ENCODE results near the gene MRPL48.

MRPL48 gene

DNA sequence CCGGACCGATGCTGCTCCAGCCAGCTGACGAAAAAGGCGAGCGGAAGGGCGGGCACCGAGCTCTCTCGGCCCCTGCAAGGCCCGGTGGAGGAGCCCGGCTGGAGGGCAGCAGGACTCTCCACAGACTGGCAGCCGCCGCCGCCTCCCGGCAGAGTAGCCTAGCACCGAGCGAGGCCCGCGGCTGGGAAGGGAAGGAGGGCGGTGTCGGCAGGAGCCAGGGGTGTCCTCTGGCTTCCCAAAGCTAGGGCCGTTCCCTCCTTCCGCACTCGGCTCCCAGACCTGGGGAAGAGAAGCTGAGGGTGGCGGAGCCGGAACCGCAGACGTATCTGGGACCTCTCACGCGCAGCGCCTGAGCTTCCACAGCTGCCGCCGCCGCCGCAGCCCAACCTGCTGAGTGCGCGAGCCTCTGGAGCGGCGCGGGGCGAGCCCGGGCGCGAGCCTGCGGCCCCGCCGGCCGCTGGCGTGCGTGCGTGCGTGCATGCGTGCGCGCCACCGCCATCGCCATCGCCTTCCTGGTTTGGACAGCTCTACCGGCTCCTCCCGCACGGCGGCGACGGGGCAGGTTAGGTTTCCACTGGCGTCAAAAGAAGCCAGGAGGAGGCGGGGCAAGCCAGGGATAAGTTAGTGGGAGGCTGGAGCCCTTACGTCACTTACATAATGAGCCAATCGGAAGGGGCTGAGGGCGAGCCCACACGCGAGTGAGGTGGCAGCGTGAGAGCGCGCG is 26.8 kb upstream of the MRPL48 start, which contains the start of gene RAB6A:
Gene RAB6A (minus strand): TSS at position 396 of the 724 bp plus-strand sequence. CDS start 439 bp downstream, outside the sequence.
- H4K8ac ChIP-seq (ENCODE audit: low read length): peak within 1 kb of the TSS; percentile 92
- H3K79me1 ChIP-seq (replicated peaks; ENCODE audit: low read length, poor library complexity, severe bottlenecking): no peaks in the 10 kb centered on the region
- H2BK15ac ChIP-seq (ENCODE audit: low read depth, poor library complexity, severe bottlenecking): peak within 1 kb of the TSS; percentile 68
- peak within 1 kb of the TSS; percentile 93 to 100 for H3K14ac ChIP-seq (ENCODE audit: low read length in 2 of 2)
- peak within 1 kb of the TSS; percentile 86 for H3K4me2 ChIP-seq (ENCODE audit: low read length, poor library complexity, severe bottlenecking)
- H3K36me3 ChIP-seq (ENCODE audit: control insufficient read depth in 1 of 2, insufficient read depth in 2 of 2, low read depth in 1 of 2, low read length in 2 of 2): peaks cover 0 to 3% of the 10 kb centered on the region in 2 experiments
- H3K18ac ChIP-seq (ENCODE audit: low read depth in 1 of 2, low read length in 2 of 2): peak within 1 kb of the TSS; percentile 98 to 99
- peak within 1 kb of the TSS; percentile 92 to 99 for H3K4me3 ChIP-seq (ENCODE audit: insufficient read depth in 1 of 2, low read depth in 1 of 2, low read length in 2 of 2)
- peaks cover 4% of the 10 kb centered on the region for H3K4me1 ChIP-seq (ENCODE audit: control insufficient read depth, insufficient read depth, low read depth, low read length)
- under 1% methylated on average over 68 of the region's 74 CpGs for WGBS
- H2BK5ac ChIP-seq (ENCODE audit: low read depth, low read length, poor library complexity, severe bottlenecking): peak within 1 kb of the TSS; percentile 4
- no peaks in the 10 kb centered on the region for H3K27me3 ChIP-seq (ENCODE audit: control insufficient read depth in 1 of 2, insufficient read depth in 1 of 2, low read length in 2 of 2)
- no peaks in the 10 kb centered on the region for H3K9me3 ChIP-seq (ENCODE audit: control insufficient read depth, low read length)
- H3K27ac ChIP-seq (ENCODE audit: low read length, poor library complexity, severe bottlenecking): peak within 1 kb of the TSS; percentile 96
- H3K9ac ChIP-seq (ENCODE audit: low read length): peak within 1 kb of the TSS; percentile 97
- peak within 1 kb of the TSS; percentile 81 to 98 for H3K23ac ChIP-seq (ENCODE audit: low read length in 2 of 2)
- peak within 1 kb of the TSS; percentile 88 to 100 for H3K4ac ChIP-seq (ENCODE audit: low read depth in 1 of 2, low read length in 2 of 2)
- H2AK5ac ChIP-seq (ENCODE audit: low read length, severe bottlenecking): peak within 1 kb of the TSS; percentile 78
- peak; percentile 100 for DNase-seq
- peak within 1 kb of the TSS; percentile 84 for H2AFZ ChIP-seq (ENCODE audit: low read depth, low read length)
- peak within 1 kb of the TSS; percentile 89 for H2BK120ac ChIP-seq (ENCODE audit: low read depth, low read length)
- H4K91ac ChIP-seq (ENCODE audit: low read length): peak within 1 kb of the TSS; percentile 89
- H2BK12ac ChIP-seq (ENCODE audit: low read length in 2 of 2): peak within 1 kb of the TSS in 1 of 2 experiments; percentile 87

DNA sequence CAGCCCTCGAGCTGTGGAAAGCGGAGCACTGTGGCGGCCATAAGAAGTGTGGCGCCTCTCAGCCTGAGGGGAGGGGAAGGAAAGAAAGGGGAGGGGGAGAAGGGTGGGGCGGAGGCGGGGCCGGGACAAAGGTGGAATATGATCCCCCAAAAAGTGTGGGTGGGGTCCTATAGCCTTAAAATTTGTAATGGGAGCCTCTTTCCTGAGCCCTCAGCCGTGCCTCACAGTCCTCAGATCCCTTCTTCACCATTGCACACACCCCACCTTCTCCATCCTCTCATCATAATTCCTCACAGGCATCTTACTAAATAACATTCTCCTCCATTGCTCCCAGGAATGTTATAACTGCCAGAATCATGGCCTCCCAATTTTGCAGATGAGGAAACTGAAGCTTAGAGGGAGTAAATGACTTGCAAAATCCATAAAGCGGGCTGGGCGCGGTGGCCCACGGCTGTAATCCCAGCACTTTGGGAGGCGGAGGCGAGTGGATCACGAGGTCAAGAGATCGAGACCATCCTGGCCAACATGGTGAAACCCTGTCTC is 26.2 kb upstream of the MRPL48 start:
- H3K36me3 ChIP-seq (ENCODE audit: control insufficient read depth in 1 of 2, insufficient read depth in 2 of 2, low read depth in 1 of 2, low read length in 2 of 2): peaks cover 0 to 3% of the 10 kb centered on the region in 2 experiments
- H3K4me2 ChIP-seq (ENCODE audit: low read length, poor library complexity, severe bottlenecking): peak overlapping the region; percentile 86
- peak overlapping the region; percentile 84 for H2AFZ ChIP-seq (ENCODE audit: low read depth, low read length)
- H3K9ac ChIP-seq (ENCODE audit: low read length): peak overlapping the region; percentile 83
- H2AK5ac ChIP-seq (ENCODE audit: low read length, severe bottlenecking): peak overlapping the region; percentile 28
- peak overlapping the region in 1 of 2 experiments; percentile 75 for H3K4me3 ChIP-seq (ENCODE audit: insufficient read depth in 1 of 2, low read depth in 1 of 2, low read length in 2 of 2)
- H2BK5ac ChIP-seq (ENCODE audit: low read depth, low read length, poor library complexity, severe bottlenecking): no peak overlapping the region
- no peak overlapping the region for H2BK15ac ChIP-seq (ENCODE audit: low read depth, poor library complexity, severe bottlenecking)
- peak overlapping the region in 1 of 2 experiments; percentile 11 for H2BK12ac ChIP-seq (ENCODE audit: low read length in 2 of 2)
- H3K9me3 ChIP-seq (ENCODE audit: control insufficient read depth, low read length): no peaks in the 10 kb centered on the region
- H3K79me1 ChIP-seq (replicated peaks; ENCODE audit: low read length, poor library complexity, severe bottlenecking): no peaks in the 10 kb centered on the region
- peak overlapping the region in 1 of 2 experiments; percentile 87 for H3K18ac ChIP-seq (ENCODE audit: low read depth in 1 of 2, low read length in 2 of 2)
- peaks cover 4% of the 10 kb centered on the region for H3K4me1 ChIP-seq (ENCODE audit: control insufficient read depth, insufficient read depth, low read depth, low read length)
- H2BK120ac ChIP-seq (ENCODE audit: low read depth, low read length): no peak overlapping the region
- no peak overlapping the region for H3K14ac ChIP-seq (ENCODE audit: low read length in 2 of 2)
- peak overlapping the region; percentile 13 for H4K8ac ChIP-seq (ENCODE audit: low read length)
- no peaks in the 10 kb centered on the region for H3K27me3 ChIP-seq (ENCODE audit: control insufficient read depth in 1 of 2, insufficient read depth in 1 of 2, low read length in 2 of 2)
- peak overlapping the region; percentile 0 to 21 for H3K4ac ChIP-seq (ENCODE audit: low read depth in 1 of 2, low read length in 2 of 2)
- no peak overlapping the region for H4K91ac ChIP-seq (ENCODE audit: low read length)
- H3K23ac ChIP-seq (ENCODE audit: low read length in 2 of 2): no peak overlapping the region
- 71% methylated on average over 11 of the region's 16 CpGs for whole genome bisulfite sequencing
- no peak for DNase-seq
- peak overlapping the region; percentile 75 for H3K27ac ChIP-seq (ENCODE audit: low read length, poor library complexity, severe bottlenecking)

DNA sequence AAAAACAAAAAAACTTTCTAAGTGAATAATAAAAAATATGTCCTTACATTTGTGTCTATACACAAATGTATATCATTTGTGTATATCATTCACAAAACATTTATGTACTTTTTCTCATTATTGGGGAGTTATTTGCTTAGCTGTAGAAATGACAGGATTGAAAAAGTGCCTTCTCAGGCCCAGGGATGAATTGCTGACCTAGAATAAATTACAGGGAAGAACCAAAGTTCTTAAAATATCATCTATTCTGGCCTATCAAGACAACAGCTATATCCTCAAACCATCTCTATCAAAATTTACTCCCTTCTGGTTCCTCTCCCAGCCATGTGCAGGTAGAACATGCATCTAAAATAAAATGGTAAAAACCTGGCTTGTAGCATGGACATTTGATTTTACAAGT is 24.9 kb upstream of the MRPL48 start:
- peaks cover 3 to 4% of the 10 kb centered on the region in 2 experiments for H3K27me3 ChIP-seq (ENCODE audit: control insufficient read depth in 1 of 2, insufficient read depth in 1 of 2, low read length in 2 of 2)
- H3K4me1 ChIP-seq (ENCODE audit: control insufficient read depth, insufficient read depth, low read depth, low read length): no peaks in the 10 kb centered on the region
- DNase-seq: no peak
- no peak overlapping the region for H3K4me2 ChIP-seq (ENCODE audit: low read length, poor library complexity, severe bottlenecking)
- no peak overlapping the region for H2BK12ac ChIP-seq (ENCODE audit: low read length in 2 of 2)
- no peak overlapping the region for H3K23ac ChIP-seq (ENCODE audit: low read length in 2 of 2)
- H2AFZ ChIP-seq (ENCODE audit: low read depth, low read length): no peak overlapping the region
- H3K27ac ChIP-seq (ENCODE audit: low read length, poor library complexity, severe bottlenecking): no peak overlapping the region
- H4K91ac ChIP-seq (ENCODE audit: low read length): no peak overlapping the region
- no peaks in the 10 kb centered on the region for H3K9me3 ChIP-seq (ENCODE audit: control insufficient read depth, low read length)
- H4K8ac ChIP-seq (ENCODE audit: low read length): no peak overlapping the region
- no peak overlapping the region for H2BK5ac ChIP-seq (ENCODE audit: low read depth, low read length, poor library complexity, severe bottlenecking)
- H3K4ac ChIP-seq (ENCODE audit: low read depth in 1 of 2, low read length in 2 of 2): no peak overlapping the region
- no peak overlapping the region for H2AK5ac ChIP-seq (ENCODE audit: low read length, severe bottlenecking)
- H3K36me3 ChIP-seq (ENCODE audit: control insufficient read depth in 1 of 2, insufficient read depth in 2 of 2, low read depth in 1 of 2, low read length in 2 of 2): no peaks in the 10 kb centered on the region
- no peak overlapping the region for H2BK15ac ChIP-seq (ENCODE audit: low read depth, poor library complexity, severe bottlenecking)
- H3K18ac ChIP-seq (ENCODE audit: low read depth in 1 of 2, low read length in 2 of 2): no peak overlapping the region
- no peaks in the 10 kb centered on the region for H3K79me1 ChIP-seq (replicated peaks; ENCODE audit: low read length, poor library complexity, severe bottlenecking)
- no peak overlapping the region for H3K9ac ChIP-seq (ENCODE audit: low read length)
- H3K4me3 ChIP-seq (ENCODE audit: insufficient read depth in 1 of 2, low read depth in 1 of 2, low read length in 2 of 2): no peak overlapping the region
- no peak overlapping the region for H2BK120ac ChIP-seq (ENCODE audit: low read depth, low read length)
- H3K14ac ChIP-seq (ENCODE audit: low read length in 2 of 2): no peak overlapping the region

DNA sequence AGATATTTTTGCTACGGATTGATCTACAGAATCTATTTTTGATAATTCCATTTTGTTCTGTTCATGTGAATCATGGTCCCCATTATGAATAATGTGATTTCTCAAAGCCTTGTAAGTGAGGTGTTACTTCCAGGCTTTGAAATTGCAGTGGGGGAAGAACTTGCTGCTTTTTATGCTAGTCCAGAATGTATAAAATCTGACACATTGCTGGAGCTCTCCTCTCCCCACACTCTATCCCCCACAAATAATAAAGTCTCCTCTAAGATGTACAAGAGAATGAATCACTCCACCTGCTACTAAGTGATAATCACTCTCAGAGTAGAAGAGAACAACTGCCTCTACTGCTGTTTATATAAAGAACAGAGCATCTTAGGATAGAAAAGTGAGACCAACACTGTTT is 20.9 kb upstream of the MRPL48 start:
- Histone ChIP-seq H3K23ac (ENCODE audit: low read length in 2 of 2) (no peak overlapping the region), H2BK15ac (ENCODE audit: low read depth, poor library complexity, severe bottlenecking) (no peak overlapping the region), H2AFZ (ENCODE audit: low read depth, low read length) (no peak overlapping the region), H3K18ac (ENCODE audit: low read depth in 1 of 2, low read length in 2 of 2) (no peak overlapping the region), H3K27me3 (ENCODE audit: control insufficient read depth in 1 of 2, insufficient read depth in 1 of 2, low read length in 2 of 2) (peaks cover 4 to 7% of the 10 kb centered on the region in 2 experiments), H3K4ac (ENCODE audit: low read depth in 1 of 2, low read length in 2 of 2) (no peak overlapping the region), H3K4me3 (ENCODE audit: insufficient read depth in 1 of 2, low read depth in 1 of 2, low read length in 2 of 2) (no peak overlapping the region), H3K79me1 (replicated peaks; ENCODE audit: low read length, poor library complexity, severe bottlenecking) (no peaks in the 10 kb centered on the region), H2AK5ac (ENCODE audit: low read length, severe bottlenecking) (no peak overlapping the region), H2BK5ac (ENCODE audit: low read depth, low read length, poor library complexity, severe bottlenecking) (no peak overlapping the region), H3K9ac (ENCODE audit: low read length) (no peak overlapping the region), H2BK120ac (ENCODE audit: low read depth, low read length) (no peak overlapping the region), H3K36me3 (ENCODE audit: control insufficient read depth in 1 of 2, insufficient read depth in 2 of 2, low read depth in 1 of 2, low read length in 2 of 2) (no peaks in the 10 kb centered on the region), H2BK12ac (ENCODE audit: low read length in 2 of 2) (no peak overlapping the region), H4K8ac (ENCODE audit: low read length) (no peak overlapping the region), H3K27ac (ENCODE audit: low read length, poor library complexity, severe bottlenecking) (no peak overlapping the region), H3K9me3 (ENCODE audit: control insufficient read depth, low read length) (no peaks in the 10 kb centered on the region), H4K91ac (ENCODE audit: low read length) (no peak overlapping the region), H3K14ac (ENCODE audit: low read length in 2 of 2) (no peak overlapping the region), H3K4me1 (ENCODE audit: control insufficient read depth, insufficient read depth, low read depth, low read length) (no peaks in the 10 kb centered on the region), H3K4me2 (ENCODE audit: low read length, poor library complexity, severe bottlenecking) (no peak overlapping the region)
- DNase-seq: no peak
- WGBS: no CpG with 5 or more reads among the region's 1 CpG
